AG09319 (cell line): ENCODE data around the gene GALNT2.

Experiments used
- DNase-seq: peaks from one replicate; pipeline ENCODE4 v3.0.0-alpha.2; 2010; ENCODE audit warnings: low read depth; ENCODE audit errors: extremely low read depth
- CTCF ChIP-seq: IDR thresholded peaks from 2 replicates; pipeline ENCODE4 v1.5.1; 2011; ENCODE audit warnings: low read depth, mild to moderate bottlenecking, inconsistent platforms, low read length, moderate library complexity

The GALNT2 gene

GRCh38 chr1:230044729-230045128, 22.3 kb upstream of the GALNT2 start:
- TF ChIP-seq CTCF, result no peak
- DNase-seq, result no peak

DNA sequence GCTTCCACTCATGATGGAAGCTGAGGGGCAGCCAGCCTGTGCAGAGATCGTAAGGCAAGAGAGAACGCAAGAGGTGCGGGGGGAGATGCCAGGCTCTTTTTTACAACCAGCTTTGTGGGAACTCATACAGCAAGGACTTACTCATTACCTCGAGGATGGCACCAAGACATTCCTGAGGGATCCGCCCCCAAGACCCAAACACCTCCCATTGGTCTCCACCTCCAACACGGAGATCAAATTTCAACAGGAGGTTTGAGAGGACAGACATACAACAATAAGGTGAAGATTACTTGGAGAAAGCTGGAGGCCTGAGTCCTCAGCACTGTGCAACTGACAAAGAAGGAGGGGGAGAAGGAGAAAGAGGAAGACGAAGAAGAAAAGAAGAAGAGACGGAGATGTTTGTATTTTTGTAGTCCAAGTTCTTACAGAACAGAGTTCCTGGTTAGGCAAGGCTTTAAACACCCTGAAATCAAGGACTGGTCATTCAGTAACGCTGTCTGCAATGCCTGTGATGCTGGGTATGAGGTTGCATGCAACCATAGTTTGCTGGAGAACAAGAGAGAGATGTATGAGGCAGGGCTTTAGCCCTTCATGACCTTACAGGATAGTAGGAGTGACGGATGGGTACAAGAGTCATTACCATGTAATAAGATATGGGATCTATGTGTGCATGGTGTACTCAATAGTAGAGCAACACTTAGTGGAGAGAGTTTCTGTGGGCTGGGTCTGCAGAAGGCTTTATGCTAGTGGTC, 19.7 kb upstream of the GALNT2 start:
- DNase-seq, result no peak

GRCh38 chr1:230048322-230048721, 18.7 kb upstream of the GALNT2 start:
- TF ChIP-seq CTCF, result no peak
- DNase-seq, result no peak

More for the DNA sequence above, 19.7 kb upstream of the GALNT2 start:
- no peak for TF ChIP-seq CTCF

- TF ChIP-seq CTCF, result no peak
Observed at GRCh38 chr1:230048922-230049321, 18.1 kb upstream of the GALNT2 start.

GRCh38 chr1:230049731-230050130, 17.3 kb upstream of the GALNT2 start:
- no peak for DNase-seq
- TF ChIP-seq CTCF, result no peak

More at GRCh38 chr1:230048922-230049321, 18.1 kb upstream of the GALNT2 start:
- DNase-seq, result no peak

DNA sequence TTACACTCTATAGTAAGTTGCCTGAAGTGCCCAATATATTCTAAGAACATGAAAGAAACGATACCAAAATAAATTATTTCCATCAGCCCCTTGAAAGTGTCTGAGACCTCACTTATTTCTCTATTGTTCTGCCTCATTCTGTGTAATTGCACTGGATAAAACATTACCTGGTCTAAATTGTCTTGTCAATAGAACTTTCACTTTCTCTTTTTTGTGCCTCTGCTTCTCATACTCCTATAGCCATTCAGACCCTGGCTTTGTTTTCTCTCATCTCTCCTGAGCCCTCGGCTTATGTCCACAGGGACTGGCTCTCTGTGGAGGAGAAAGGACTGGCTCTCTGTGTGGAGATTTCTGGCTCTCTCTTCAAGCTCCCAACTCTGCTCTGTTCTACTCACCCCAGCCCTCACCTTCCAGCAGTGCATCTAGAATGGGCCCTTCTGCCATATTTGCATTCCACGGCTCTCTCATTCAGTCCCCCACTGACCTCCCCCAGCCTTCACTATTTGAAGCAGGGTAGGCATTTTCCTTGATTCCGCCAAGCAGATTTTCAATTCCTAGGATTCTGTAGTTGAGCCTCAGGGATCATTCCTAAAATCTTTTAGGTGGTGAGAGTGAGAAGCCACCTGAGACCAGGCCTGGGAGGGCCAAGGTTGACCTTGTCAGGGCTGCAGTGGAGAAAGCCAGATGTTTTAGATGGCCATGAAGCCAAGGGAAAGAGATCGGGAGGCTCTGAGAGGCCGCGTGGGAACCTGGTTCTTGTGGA, 15.9 kb upstream of the GALNT2 start:
- no peak for TF ChIP-seq CTCF

DNA sequence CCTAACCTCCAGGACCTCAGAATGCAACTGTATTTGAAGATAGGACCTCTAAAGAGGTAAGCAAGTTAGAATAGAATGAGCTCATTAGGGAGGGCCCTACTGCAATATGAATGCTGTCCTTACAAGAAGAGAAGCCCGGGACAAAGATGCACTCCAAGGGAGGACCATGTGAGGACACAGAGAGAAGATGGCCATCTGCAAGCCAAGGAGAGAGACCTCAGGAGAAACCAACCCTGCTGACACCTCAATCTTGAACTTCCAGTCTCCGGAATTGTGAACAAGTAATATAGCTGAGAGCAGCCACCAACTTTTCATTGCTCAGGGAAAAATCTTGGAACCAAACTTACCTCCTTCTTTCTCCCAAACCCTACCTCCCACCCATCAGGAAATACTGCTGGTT, 15.0 kb upstream of the GALNT2 start:
- no peak for TF ChIP-seq CTCF
- no peak for DNase-seq

More for the DNA sequence above, 15.9 kb upstream of the GALNT2 start:
- no peak for DNase-seq
